NCI-H1436 (cell line): ENCODE measurements around the gene C1QTNF9.
"Not testable (repeated sequence)": the region's sequence is repeated elsewhere in the genome, so short reads cannot be mapped to it uniquely, and the experiment has no call there.

ENCODE experiments used
- DNase-seq: peaks from one replicate; lab custom pipeline; 2025; lab: John Stamatoyannopoulos, UW

The C1QTNF9 gene

GRCh38 chr13:24362435-24362952, 53.1 kb downstream of the C1QTNF9 start:
- DNase-seq: no peak

GRCh38 chr13:24365191-24365590, 55.8 kb downstream of the C1QTNF9 start:
- DNase-seq: no peak

GRCh38 chr13:24366315-24366714, 56.9 kb downstream of the C1QTNF9 start:
- not testable (repeated sequence) for DNase-seq

GRCh38 chr13:24371273-24371672, 61.9 kb downstream of the C1QTNF9 start:
- DNase-seq: not testable (repeated sequence)
